Mesangial cell (primary cell): Measurements from ENCODE around the gene SMIM26. TPM values are rescaled to one million over a fixed set of nuclear protein-coding genes. Genes with fewer than 3 reads are reported as not detected.

Experiments used
- total RNA-seq: library from RNA; depleted of rRNA; stranded (reverse); fragments of >200 nt; gene quantifications from 2 replicates; pipeline ENCODE4 v1.2.3, GENCODE V29; 2015

The SMIM26 gene
- 87.3 and 137 TPM in 2 replicates for total RNA-seq

GRCh38 chr20:18566892-18567738 is at the start of gene SMIM26:
SMIM26 (plus strand) TSS chr20:18567432; CDS start chr20:18567479, 47 bp downstream.

GRCh38 chr20:18587665-18588573 is 20.7 kb downstream of the SMIM26 start, which contains the start of gene DTD1:
DTD1 (plus strand) TSS chr20:18588054; CDS start chr20:18588073, 19 bp downstream.

Other genes starting within 250 kb of the SMIM26 start
- gene DZANK1, start 100.4 kb upstream of the SMIM26 start, total RNA-seq, result 0.81 and 1.5 TPM in 2 replicates
- 5.3 and 10.9 TPM in 2 replicates for gene POLR3F, start 100.0 kb upstream of the SMIM26 start, total RNA-seq
- gene RBBP9, start 70.2 kb upstream of the SMIM26 start, total RNA-seq, result 12.4 and 16.1 TPM in 2 replicates
- gene SEC23B, start 59.5 kb upstream of the SMIM26 start, total RNA-seq, result 41.1 and 44.4 TPM in 2 replicates
- 53.5 and 59.0 TPM in 2 replicates for gene DTD1, start 20.6 kb downstream of the SMIM26 start, total RNA-seq
- not detected in 2 replicates for gene SCP2D1, start 246.4 kb downstream of the SMIM26 start, total RNA-seq